RPMI8226 (cell line): ENCODE results near the gene GHR.
"Not testable (repeated sequence)": the region's sequence is repeated elsewhere in the genome, so short reads cannot be mapped to it uniquely, and the experiment has no call there.

ENCODE experiments used
- DNase-seq: peaks from one replicate; pipeline ENCODE4 v3.0.0-alpha.2; 2015

The GHR gene

GRCh38 chr5:42654645-42655044 lies 231.4 kb downstream of the GHR start:
- no peak for DNase-seq

DNA sequence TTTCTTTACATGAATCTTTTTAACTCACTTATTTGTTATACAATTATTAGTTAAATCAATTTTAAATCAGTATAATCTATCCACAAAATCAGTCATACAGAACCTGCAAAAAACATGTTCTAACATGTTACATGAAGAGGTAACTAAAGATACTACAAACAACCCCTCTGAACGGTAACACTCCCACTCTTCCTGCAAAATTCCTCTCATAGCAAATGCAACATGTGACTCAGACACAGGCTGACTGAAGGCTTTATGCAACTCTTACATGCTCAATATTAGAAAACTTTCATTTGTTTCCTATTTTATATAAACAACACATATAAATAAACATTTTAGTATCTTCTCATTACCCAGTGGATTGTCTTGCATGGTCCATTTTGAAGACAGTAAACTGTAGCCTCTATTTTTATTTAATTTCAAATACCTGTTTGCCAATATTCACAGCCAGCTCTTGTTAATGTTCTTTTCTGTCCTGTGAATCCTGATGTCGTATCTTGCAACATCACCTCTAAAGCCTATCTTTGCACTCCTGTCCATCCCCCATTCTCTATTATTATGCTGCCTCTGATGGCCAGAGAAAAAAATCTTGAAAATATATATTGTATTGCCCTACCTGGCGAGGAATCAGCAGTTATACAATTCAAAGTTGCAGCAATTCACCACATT lies 232.9 kb downstream of the GHR start:
- no peak for DNase-seq

DNA sequence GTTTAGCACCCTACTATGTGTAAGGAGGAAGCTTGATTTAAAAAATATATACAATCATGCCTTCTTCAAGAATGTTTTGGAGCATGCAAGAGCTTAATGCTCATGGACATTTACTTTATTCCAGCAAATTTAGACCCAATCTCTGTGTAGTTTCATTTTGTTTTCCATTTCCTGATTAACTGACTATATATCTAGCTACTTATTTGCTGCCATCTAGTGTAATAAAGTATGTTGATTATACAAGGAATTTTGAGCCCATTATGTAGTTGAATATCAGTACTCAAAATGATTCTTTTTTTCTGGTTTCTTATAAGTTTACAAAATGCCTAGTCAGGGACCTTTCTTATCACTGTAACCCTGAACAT lies 233.4 kb downstream of the GHR start:
- DNase-seq, result no peak

DNA sequence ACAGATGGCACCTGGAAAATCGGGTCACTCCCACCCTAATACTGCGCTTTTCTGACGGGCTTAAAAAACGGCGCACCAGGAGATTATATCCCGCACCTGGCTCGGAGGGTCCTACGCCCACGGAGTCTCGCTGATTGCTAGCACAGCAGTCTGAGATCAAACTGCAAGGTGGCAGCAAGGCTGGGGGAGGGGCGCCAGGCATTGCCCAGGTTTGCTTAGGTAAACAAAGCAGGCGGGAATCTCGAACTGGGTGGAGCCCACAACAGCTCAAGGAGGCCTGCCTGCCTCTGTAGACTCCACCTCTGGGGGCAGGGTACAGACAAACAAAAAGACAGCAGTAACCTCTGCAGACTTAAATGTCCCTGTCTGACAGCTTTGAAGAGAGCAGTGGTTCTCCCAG lies 236.6 kb downstream of the GHR start:
- not testable (repeated sequence) for DNase-seq

DNA sequence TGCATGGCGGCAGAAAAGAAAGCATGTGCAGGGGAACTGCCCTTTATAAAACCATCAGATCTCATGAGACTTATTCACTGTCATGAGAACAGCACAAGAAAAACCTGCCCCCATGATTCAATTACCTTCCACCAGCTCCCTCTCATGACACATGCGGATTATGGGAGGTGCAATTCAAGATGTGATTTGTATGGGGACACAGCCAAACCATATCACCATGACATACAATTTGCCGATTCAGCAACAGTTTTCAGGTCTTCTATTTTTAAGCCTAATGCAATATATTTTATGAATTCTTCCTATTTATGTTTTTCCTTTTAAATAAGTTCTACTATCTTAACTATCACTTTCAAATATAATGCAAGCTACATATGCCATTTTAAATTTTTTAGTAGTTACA lies 242.6 kb downstream of the GHR start:
- DNase-seq, result no peak

DNA sequence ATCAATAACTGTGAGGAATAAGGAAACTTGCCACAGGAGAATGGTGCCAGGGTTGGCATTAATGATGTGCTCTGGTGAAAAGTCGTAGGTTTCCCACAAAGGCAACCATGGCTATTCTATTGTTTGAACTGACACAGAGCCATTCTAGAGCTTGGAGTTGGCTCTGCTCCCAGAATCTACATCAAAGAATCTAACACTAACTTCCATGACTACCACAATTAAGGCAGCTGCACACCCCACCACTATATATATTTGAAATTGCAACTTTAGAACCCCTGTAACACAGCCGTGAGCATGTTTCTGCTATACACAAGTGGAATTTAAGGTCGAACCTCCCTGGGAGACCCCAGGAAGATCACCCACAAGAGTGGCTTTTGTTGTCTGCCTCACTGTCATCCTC lies 243.6 kb downstream of the GHR start:
- DNase-seq, result no peak

DNA sequence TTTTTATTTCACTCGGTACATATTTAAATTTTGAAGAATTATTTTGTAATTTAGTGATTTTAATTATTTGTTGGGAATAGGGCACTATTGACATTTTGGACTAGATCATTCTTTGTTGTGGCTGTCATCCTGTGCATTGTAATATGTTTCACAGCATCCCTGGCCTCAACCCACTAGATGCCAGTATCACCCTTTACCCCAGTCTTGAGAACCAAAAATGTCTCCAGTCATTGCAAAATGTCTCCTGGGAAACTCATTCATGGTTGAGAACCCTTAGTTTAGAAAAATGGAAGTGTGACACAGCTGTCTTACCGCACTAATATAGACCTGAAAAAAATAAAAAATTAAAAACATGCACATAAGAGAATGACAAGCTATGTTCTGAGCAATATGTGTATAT lies 245.0 kb downstream of the GHR start:
- DNase-seq, result no peak

GRCh38 chr5:42672925-42673324 lies 249.7 kb downstream of the GHR start:
- DNase-seq, result no peak

GRCh38 chr5:42675602-42676001 lies 252.4 kb downstream of the GHR start:
- no peak for DNase-seq

DNA sequence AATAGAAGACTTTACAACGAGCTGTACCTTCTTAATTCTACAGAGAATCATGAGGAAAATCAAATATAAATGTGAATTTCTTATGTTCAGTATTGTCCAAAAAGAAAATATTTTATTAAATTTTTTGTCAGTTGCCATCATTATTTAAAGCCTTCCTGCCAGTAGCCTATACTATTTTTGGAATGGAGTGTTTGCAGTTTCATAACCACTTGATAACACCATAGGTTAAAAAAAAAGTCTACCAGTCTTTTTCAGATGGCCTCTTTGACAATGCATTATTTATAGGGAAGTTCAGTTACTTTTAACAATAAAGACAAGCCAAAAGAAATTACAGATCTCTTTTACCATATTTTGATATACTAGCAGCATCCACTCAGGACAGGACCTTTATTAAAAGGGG lies 253.1 kb downstream of the GHR start:
- DNase-seq, result no peak

DNA sequence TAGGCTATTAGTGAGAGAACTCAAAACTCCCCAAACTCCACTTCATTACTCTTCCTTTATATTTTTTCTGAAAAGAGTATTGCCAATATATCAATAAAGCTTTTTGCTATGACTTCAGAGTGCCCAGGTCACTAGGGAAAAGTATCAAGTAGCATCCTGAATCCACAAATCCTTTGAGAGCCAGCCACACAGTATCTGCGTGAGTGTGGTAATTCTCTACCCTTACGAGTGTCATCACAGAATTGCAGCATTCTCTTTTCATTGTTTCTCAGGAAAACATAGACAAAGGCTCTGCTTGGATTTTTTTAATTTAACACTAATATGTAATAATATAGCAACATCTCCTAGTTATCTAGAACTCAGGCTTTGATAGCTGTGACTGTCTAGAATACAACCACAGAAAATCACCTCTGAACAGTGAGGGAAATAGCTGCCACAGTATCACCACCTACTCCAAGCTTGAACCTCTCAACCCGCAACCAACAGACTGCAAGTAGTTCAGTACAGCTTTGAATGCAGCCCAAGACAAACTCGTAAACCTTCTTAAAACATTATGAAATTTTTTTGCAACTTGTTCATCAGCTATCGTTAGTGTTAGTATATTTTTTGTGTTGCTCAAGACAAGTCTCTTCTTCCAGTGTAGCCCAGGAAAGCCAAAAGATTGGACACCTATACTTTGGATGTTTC lies 254.1 kb downstream of the GHR start:
- no peak for DNase-seq

GRCh38 chr5:42680046-42680445 lies 256.8 kb downstream of the GHR start:
- no peak for DNase-seq

GRCh38 chr5:42685078-42685477 lies 261.8 kb downstream of the GHR start:
- not testable (repeated sequence) for DNase-seq

DNA sequence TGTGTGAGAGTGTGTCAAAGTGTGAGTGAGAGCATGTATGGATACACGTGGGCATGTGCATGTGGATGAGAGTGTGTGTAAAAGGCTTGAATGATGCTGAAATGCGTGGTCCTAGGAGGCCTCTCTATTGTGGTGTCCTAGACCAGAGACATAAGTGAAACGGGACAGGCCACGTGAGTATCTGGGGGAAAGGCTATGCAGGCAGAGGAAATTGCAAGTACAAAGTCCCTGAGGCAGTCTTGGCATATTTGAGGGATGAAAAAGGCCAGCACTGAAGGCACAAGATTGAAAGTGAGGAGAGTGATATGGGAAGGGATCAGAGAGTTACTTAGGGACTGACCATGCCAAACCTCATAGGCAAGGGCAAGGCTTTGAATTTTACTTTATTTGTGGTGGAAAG lies 266.2 kb downstream of the GHR start:
- DNase-seq, result no peak

DNA sequence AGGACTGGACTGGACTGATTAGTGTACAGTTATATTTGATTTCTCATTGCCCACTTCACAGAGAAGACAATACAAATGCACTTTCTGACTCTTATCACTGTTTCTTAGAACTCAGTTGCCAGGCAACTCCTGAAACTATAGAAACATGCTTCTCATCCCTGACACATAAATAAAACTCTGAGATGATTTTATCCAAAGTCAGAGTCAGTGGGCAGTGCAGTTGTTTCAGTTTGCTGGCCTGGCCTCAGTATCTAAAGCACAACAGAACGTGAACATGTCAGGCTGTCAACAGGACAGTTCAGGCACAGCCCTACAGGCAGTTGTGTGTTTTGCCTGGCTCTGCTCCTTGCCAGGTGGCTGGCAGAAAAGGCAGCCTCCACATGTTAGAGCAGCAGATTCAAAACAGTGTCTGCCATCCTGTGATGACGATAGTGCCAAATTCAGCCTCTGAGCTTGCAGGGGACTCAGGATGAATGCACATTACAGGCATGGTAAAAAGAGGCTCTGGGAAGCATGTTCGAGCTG lies 268.2 kb downstream of the GHR start:
- DNase-seq, result peak; percentile 35

DNA sequence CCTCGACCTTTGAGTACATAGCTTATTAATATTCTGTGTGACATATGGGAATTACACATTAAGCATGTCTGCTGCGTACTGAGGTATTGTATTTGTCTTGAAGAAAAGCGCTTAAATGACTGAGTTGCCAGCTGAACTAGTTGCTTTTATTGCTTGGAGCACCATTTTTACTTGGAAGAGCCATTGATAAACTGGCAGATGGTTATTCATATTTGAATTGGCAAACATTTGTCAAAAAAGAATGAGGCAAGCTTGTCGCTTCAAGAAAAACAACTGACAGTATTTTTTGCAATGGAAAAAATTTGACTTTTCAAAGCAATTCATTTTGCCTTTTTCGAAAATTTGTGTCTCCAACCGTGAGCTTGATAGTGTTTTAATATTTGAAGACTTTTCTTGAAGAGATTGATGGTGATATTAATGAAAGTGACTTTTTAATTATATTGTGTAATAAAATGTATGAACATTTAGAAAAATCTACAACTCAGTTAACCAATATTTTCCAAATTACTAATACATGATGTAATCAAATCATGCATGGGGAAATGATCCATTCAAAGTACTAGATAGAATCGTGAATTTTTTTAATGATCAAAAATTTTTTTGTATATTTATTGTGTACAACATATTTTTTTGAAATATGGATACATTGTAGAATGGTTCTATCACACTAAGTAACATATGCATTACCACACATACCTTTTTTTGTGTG lies 278.3 kb downstream of the GHR start:
- DNase-seq, result no peak

GRCh38 chr5:42703238-42703637 lies 280.0 kb downstream of the GHR start:
- no peak for DNase-seq

- peak; percentile 15 for DNase-seq
These were observed 292.5 kb downstream of the GHR start for GRCh38 chr5:42715785-42716184.

- peak; percentile 53 for DNase-seq
These were observed 295.4 kb downstream of the GHR start for GRCh38 chr5:42718591-42718990.

GRCh38 chr5:42719034-42719433 lies 295.8 kb downstream of the GHR start:
- no peak for DNase-seq

- DNase-seq, result no peak
These were observed 297.0 kb downstream of the GHR start for GRCh38 chr5:42720251-42720650.

DNA sequence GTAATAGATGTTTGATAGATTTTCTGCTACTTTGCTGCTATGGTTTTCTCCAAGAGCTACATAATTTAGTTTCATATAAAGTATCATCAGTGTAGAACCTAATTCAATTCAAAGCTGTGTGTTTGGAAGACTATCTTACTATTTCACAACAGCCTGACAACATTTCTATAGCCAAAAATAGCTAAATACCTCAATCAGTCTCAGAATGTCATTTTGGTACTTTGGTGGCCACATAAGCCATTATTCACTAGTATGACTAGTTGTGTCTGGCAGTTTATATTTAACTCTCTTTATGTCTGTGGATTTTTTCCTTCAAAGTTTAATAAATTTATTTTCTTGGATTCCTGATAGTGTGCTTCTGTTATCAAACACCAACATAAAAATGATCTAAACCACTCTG lies 298.2 kb downstream of the GHR start:
- no peak for DNase-seq

- not testable (repeated sequence) for DNase-seq
These were observed 311.4 kb downstream of the GHR start for GRCh38 chr5:42734531-42735058.

DNA sequence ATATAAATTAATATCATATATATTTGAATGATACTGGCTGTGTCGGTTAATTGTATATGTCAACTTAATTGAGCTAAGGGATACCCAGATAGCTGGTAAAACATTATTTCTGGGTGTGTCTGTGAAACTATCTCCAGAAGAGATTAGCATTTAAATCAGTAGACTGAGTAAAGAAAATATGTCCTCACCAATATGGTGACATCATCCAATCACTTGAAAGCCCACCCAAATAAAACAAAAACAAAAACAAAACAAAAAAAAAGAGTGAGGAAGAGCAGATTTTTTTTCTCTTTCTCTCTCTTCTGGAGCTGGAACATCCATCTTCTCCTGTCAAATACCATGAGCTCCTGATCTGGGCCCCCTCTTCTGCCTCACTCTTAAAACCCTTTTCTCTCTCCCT lies 317.7 kb downstream of the GHR start:
- DNase-seq, result no peak
